Measurements from ENCODE around the gene ATPAF2. TPM values are rescaled to one million over a fixed set of nuclear protein-coding genes. Genes with fewer than 3 reads are reported as not detected.

The ATPAF2 gene
- total and polyA plus RNA-seq, 9 donors: 5.5 to 34.5 (median 15.5) TPM

DNA sequence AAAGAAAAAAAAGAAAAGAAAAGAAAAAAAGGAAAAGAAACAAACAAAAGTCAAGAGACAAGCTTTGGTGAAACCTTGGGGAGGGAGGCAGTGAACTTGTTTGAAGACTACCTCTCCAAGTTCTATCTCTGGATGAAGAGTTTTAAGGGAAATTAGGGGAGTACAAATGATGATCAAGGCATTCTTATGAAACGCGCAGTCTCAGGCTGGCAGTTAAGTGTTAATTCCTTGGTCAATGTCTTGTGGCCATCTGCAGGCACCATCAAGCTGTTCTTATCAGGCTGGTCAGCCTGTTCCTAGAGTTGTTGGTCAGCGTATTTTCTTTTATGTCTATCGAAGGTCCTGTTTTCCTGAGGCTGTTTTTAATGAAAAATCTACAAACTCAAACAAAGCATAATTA is 40.6 kb upstream of the ATPAF2 start:
- no peaks in the 10 kb centered on the region for H3K27me3 ChIP-seq

DNA sequence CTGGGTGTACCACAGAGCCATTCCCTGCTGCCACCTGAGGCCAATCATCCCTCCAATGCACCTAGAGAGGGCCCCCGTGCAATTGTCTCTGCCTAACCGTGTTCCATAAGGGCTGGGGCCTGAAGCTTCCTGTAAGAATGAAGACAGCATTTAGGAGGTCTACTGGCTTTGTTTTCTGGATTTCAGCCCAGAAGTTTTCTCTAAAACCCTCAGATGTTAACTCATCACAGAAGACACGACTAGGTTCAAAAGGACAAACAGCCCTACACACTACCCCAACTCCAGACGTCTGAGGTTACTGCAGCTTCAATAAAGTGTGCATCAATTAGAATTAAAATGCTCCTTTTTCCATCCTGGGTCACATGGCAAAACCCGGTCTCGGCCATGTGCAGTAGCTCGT is 38.0 kb upstream of the ATPAF2 start:
- Histone ChIP-seq H3K4me1 (ENCODE audit: insufficient read depth) (no peaks in the 10 kb centered on the region), H3K36me3 (no peaks in the 10 kb centered on the region), H3K27me3 (no peaks in the 10 kb centered on the region), H3K9me3 (no peaks in the 10 kb centered on the region), H3K4me3 (no peak overlapping the region), H3K27ac (no peak overlapping the region)
- DNase-seq: no peak
- intact Hi-C loops (cut with DNase I): no loop called here
- TF ChIP-seq POLR2A (IDR thresholded peaks at IDR 0.05): no peak
- TF ChIP-seq EP300 (IDR thresholded peaks at IDR 0.05): no peak
- TF ChIP-seq, protein P1, sequence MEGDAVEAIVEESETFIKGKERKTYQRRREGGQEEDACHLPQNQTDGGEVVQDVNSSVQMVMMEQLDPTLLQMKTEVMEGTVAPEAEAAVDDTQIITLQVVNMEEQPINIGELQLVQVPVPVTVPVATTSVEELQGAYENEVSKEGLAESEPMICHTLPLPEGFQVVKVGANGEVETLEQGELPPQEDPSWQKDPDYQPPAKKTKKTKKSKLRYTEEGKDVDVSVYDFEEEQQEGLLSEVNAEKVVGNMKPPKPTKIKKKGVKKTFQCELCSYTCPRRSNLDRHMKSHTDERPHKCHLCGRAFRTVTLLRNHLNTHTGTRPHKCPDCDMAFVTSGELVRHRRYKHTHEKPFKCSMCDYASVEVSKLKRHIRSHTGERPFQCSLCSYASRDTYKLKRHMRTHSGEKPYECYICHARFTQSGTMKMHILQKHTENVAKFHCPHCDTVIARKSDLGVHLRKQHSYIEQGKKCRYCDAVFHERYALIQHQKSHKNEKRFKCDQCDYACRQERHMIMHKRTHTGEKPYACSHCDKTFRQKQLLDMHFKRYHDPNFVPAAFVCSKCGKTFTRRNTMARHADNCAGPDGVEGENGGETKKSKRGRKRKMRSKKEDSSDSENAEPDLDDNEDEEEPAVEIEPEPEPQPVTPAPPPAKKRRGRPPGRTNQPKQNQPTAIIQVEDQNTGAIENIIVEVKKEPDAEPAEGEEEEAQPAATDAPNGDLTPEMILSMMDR (IDR thresholded peaks at IDR 0.05): no peak
- 31 to 39% (median 32%) methylated on average over 7 of the region's 7 CpGs for WGBS, 3 donors

More for the DNA sequence above, 40.6 kb upstream of the ATPAF2 start:
- TF ChIP-seq, protein P1 (IDR thresholded peaks at IDR 0.05): no peak
- TF ChIP-seq POLR2A (IDR thresholded peaks at IDR 0.05) (no peak), EP300 (IDR thresholded peaks at IDR 0.05) (no peak)
- Histone ChIP-seq H3K9me3 (no peaks in the 10 kb centered on the region), H3K27ac (no peak overlapping the region), H3K4me1 (ENCODE audit: insufficient read depth) (no peaks in the 10 kb centered on the region), H3K36me3 (no peaks in the 10 kb centered on the region), H3K4me3 (no peak overlapping the region)
- no peak for DNase-seq
- intact Hi-C loops (cut with DNase I): no loop called here
- WGBS, 3 donors: 38 to 56% (median 38%) methylated on average over 4 of the region's 4 CpGs

DNA sequence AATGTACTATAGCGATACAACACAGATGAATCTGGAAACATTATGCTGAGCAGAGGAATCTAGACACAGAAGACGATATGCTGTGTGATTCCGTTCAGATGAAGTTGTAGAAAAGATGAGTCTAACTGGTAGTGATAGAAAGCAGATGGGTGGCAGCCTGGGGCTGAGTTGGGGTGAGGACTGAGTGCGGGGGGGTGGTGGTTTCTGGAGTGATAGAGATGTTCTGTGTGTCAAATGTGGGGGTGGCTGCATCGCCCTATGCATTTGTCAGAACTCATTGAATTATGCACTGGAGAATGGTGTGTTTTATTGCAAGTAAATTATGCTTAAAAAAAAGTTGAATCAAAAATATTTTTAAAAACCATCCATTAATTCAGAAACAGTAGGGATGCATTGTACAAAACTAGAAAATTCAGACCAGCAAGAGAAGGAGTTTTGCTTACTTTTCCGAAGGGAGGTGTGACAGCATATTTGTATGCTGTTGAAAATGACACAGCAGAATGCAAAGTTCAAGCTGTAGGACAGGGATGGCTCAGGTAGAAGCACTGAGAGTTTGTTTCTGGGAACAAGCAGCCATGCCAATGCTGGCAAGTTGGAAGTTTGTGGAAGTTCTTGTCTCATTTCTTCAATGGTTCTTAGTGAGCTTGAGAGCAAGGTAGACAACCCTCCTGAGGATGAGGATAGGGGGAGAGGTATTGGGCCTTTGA is 35.8 kb upstream of the ATPAF2 start:
- Histone ChIP-seq H3K4me3 (no peak overlapping the region), H3K9me3 (no peaks in the 10 kb centered on the region), H3K4me1 (ENCODE audit: insufficient read depth) (no peaks in the 10 kb centered on the region), H3K36me3 (no peaks in the 10 kb centered on the region), H3K27ac (no peak overlapping the region), H3K27me3 (no peaks in the 10 kb centered on the region)
- WGBS, 3 donors: 70 to 75% (median 71%) methylated on average over 6 of the region's 6 CpGs
- DNase-seq: no peak
- intact Hi-C loops (cut with DNase I): no loop called here
- TF ChIP-seq POLR2A (IDR thresholded peaks at IDR 0.05) (no peak), EP300 (IDR thresholded peaks at IDR 0.05) (no peak)
- TF ChIP-seq, protein P1 (IDR thresholded peaks at IDR 0.05): no peak

DNA sequence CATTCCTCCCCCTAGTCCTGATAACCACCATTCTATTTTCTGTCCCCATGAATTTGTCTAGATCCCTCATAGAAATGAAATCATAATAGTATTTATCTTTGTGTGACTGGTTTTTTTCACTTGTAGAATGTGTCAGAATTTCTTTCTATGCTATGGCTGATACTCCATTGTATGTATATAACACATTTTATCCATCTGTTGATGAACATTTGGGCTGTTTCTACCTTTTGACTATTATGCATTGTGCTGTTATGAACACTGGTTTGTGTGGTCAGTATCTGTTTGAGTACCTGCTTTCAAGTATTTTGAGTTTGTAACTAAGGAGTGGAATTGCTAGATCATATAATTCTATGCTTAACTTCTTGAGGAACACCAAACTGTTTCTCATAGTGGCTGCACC is 32.8 kb upstream of the ATPAF2 start:
- Histone ChIP-seq H3K36me3 (no peaks in the 10 kb centered on the region), H3K27ac (no peak overlapping the region), H3K4me3 (no peak overlapping the region), H3K9me3 (no peaks in the 10 kb centered on the region), H3K4me1 (ENCODE audit: insufficient read depth) (no peaks in the 10 kb centered on the region), H3K27me3 (no peaks in the 10 kb centered on the region)
- no peak for DNase-seq
- intact Hi-C loops (cut with DNase I): no loop called here
- TF ChIP-seq EP300 (IDR thresholded peaks at IDR 0.05): no peak
- TF ChIP-seq POLR2A (IDR thresholded peaks at IDR 0.05): no peak
- TF ChIP-seq, protein P1 (IDR thresholded peaks at IDR 0.05): no peak
